HG02870 (cell line): Measurements from ENCODE around the gene RYR3.

Experiments
- ATAC-seq: cut with Tn5 transposase; IDR thresholded peaks from one replicate; pipeline ENCODE4 v1.9.1; 2021; ENCODE audit warnings: mild to moderate bottlenecking, moderate library complexity; ENCODE audit not compliant: unreplicated experiment

The RYR3 gene

GRCh38 chr15:33310481-33311311 lies at the start of gene RYR3:
RYR3 (plus strand) TSS chr15:33310967; CDS start chr15:33311046, 79 bp downstream.
- no peak for ATAC-seq

- ATAC-seq: no peak
These were observed 48.5 kb upstream of the RYR3 start for GRCh38 chr15:33262306-33262705.

GRCh38 chr15:33277689-33278088 lies 33.1 kb upstream of the RYR3 start:
- ATAC-seq: no peak

- ATAC-seq: no peak
These were observed 31.8 kb upstream of the RYR3 start for GRCh38 chr15:33278816-33279612.

GRCh38 chr15:33279613-33280205 lies 31.1 kb upstream of the RYR3 start:
- no peak for ATAC-seq

- ATAC-seq: no peak
These were observed 28.3 kb upstream of the RYR3 start for GRCh38 chr15:33282226-33283020.

GRCh38 chr15:33283576-33283975 lies 27.2 kb upstream of the RYR3 start:
- no peak for ATAC-seq

- ATAC-seq: no peak
These were observed 26.4 kb upstream of the RYR3 start for GRCh38 chr15:33284336-33284735.

- ATAC-seq: no peak
These were observed 18.0 kb upstream of the RYR3 start for GRCh38 chr15:33292717-33293307.

GRCh38 chr15:33293713-33294334 lies 16.9 kb upstream of the RYR3 start:
- no peak for ATAC-seq

- no peak for ATAC-seq
These were observed 14.7 kb upstream of the RYR3 start for GRCh38 chr15:33296050-33296449.

GRCh38 chr15:33296856-33297255 lies 13.9 kb upstream of the RYR3 start:
- no peak for ATAC-seq

GRCh38 chr15:33298631-33299030 lies 12.1 kb upstream of the RYR3 start:
- ATAC-seq: no peak

- no peak for ATAC-seq
These were observed 5.8 kb upstream of the RYR3 start for GRCh38 chr15:33304924-33305323.

GRCh38 chr15:33309602-33310276 lies 1.0 kb upstream of the RYR3 start:
- no peak for ATAC-seq

GRCh38 chr15:33311312-33311971 lies 675 bp downstream of the RYR3 start:
- no peak for ATAC-seq

- no peak for ATAC-seq
These were observed 2.7 kb downstream of the RYR3 start for GRCh38 chr15:33313491-33313890.

- no peak for ATAC-seq
These were observed 3.3 kb downstream of the RYR3 start for GRCh38 chr15:33314069-33314468.

GRCh38 chr15:33315044-33315443 lies 4.3 kb downstream of the RYR3 start:
- ATAC-seq: no peak
